ENCODE data around the gene WDR18. TPM values are rescaled to one million over a fixed set of nuclear protein-coding genes. Genes with fewer than 3 reads are reported as not detected.

WDR18 gene
- total RNA-seq, 1 experiment from 2014 or later = 94.7 TPM

DNA sequence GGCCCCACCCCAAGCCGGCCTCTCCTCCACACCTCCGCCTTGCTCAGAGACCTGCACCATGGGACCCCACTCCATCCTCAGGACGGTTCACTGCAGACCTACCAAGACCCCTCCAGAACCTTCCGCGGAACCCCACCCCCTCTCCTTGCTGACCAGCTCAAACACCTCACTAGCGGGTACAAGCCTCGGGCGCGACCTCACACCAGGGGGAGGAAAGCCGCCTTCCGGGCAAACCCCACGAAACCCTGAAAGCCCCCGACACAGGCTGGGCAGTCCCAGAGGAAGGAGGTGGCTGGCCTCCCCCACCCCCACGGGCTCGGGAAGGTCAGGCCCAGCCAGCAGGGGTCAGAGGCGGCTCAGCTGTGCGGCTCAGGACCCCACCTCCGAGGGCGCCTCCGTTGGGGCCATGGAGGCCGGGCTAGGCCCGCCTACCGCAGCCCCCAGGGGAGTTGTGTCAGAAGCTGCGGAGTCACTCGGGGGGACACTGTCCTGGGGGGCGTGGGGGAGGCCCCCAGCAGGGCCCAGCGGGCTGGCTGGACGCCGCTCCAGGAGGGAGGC lies 25.9 kb downstream of the WDR18 start:
- H2BK15ac ChIP-seq (ENCODE audit: low read depth, low read length) = no peak overlapping the region
- H2BK20ac ChIP-seq (ENCODE audit: low read depth, low read length, poor library complexity, severe bottlenecking) = no peak overlapping the region
- H3K4me1 Mint-ChIP-seq = no peaks in the 10 kb centered on the region

More for the DNA sequence above, 25.9 kb downstream of the WDR18 start:
- no peak overlapping the region for H3K4me2 ChIP-seq (ENCODE audit: insufficient read depth, insufficient read length, low read length)
- H3K27ac Mint-ChIP-seq = peak overlapping the region in 1 of 3 experiments; percentile 80; a peak in 2 of 7 replicates
- no peak overlapping the region for H3K56ac ChIP-seq (ENCODE audit: insufficient read length, low read depth, low read length)
- no peak overlapping the region for H3K27ac ChIP-seq (ENCODE audit: insufficient read length, low read depth, low read length)
- no peak overlapping the region for H3K23ac ChIP-seq (ENCODE audit: insufficient read length, low read depth, low read length)
- no peak overlapping the region for H4K8ac ChIP-seq (replicated peaks; ENCODE audit: insufficient read length, low read depth, low read length)
- H3K9me3 Mint-ChIP-seq = no peaks in the 10 kb centered on the region
- no peaks in the 10 kb centered on the region for H3K79me1 ChIP-seq (ENCODE audit: insufficient read depth, low read depth, low read length, poor library complexity, severe bottlenecking)
- H2AK5ac ChIP-seq (ENCODE audit: insufficient read length, low read length) = no peak overlapping the region
- no peak overlapping the region for H2AFZ ChIP-seq (ENCODE audit: low read length)
- no peak overlapping the region for H4K91ac ChIP-seq (ENCODE audit: insufficient read length, low read depth, low read length)
- peaks cover 2 to 24% (median 22%) of the 10 kb centered on the region in 3 experiments; a peak in 6 of 7 replicates for H3K36me3 Mint-ChIP-seq (ENCODE audit: insufficient read depth in 1 of 3, low read depth in 3 of 3)
- H3K4ac ChIP-seq (ENCODE audit: low read depth, low read length) = no peak overlapping the region
- H3K23me2 ChIP-seq (ENCODE audit: insufficient read length, low read depth, low read length, poor library complexity, severe bottlenecking) = no peaks in the 10 kb centered on the region
- no peak overlapping the region for H3K4me3 Mint-ChIP-seq
- H3K14ac ChIP-seq (ENCODE audit: insufficient read depth, low read length) = no peak overlapping the region
- no peaks in the 10 kb centered on the region for H3K9me3 ChIP-seq (ENCODE audit: control insufficient read depth, low read depth, low read length)
- H4K20me1 ChIP-seq (ENCODE audit: control insufficient read depth, insufficient read depth, insufficient read length) = no peaks in the 10 kb centered on the region
- H3K9ac ChIP-seq (ENCODE audit: extremely low read depth, insufficient read length, low read length) = no peak overlapping the region
- no peak overlapping the region for H4K5ac ChIP-seq (ENCODE audit: insufficient read length, low read depth, low read length)
- peaks cover 2% of the 10 kb centered on the region; the same call in 1 of the 2 replicates for H3K27me3 Mint-ChIP-seq (ENCODE audit: low read depth)
- peaks cover 2% of the 10 kb centered on the region; the same call in 1 of the 2 replicates for H3K79me2 ChIP-seq (ENCODE audit: insufficient read depth, low read length)
- WGBS (ENCODE audit: extremely low coverage, insufficient read length, low lambda C conversion rate) = no CpG with 5 or more reads among the region's 29 CpGs
- no peaks in the 10 kb centered on the region for H3K4me1 ChIP-seq (ENCODE audit: insufficient read depth, low read length)
- H3K18ac ChIP-seq (ENCODE audit: insufficient read length, low read depth, low read length) = no peak overlapping the region
- H2BK12ac ChIP-seq (ENCODE audit: insufficient read length, low read depth, low read length) = no peak overlapping the region
- DNase-seq = no peak
- H3K27me3 ChIP-seq (ENCODE audit: insufficient read depth, low read length) = no peaks in the 10 kb centered on the region
- no peak overlapping the region for H3T11ph ChIP-seq (ENCODE audit: low read length)
- no peak overlapping the region for H2BK120ac ChIP-seq (ENCODE audit: low read depth, low read length, poor library complexity, severe bottlenecking)
- TF ChIP-seq, protein P1, sequence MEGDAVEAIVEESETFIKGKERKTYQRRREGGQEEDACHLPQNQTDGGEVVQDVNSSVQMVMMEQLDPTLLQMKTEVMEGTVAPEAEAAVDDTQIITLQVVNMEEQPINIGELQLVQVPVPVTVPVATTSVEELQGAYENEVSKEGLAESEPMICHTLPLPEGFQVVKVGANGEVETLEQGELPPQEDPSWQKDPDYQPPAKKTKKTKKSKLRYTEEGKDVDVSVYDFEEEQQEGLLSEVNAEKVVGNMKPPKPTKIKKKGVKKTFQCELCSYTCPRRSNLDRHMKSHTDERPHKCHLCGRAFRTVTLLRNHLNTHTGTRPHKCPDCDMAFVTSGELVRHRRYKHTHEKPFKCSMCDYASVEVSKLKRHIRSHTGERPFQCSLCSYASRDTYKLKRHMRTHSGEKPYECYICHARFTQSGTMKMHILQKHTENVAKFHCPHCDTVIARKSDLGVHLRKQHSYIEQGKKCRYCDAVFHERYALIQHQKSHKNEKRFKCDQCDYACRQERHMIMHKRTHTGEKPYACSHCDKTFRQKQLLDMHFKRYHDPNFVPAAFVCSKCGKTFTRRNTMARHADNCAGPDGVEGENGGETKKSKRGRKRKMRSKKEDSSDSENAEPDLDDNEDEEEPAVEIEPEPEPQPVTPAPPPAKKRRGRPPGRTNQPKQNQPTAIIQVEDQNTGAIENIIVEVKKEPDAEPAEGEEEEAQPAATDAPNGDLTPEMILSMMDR (conservative IDR thresholded peaks at IDR 0.05) = no peak
- H2BK5ac ChIP-seq (ENCODE audit: insufficient read length, low read length) = no peak overlapping the region

Data from H9 (cell line).